PFSK-1 (cell line): ENCODE measurements around the gene FKBP14.

Source experiments
- SIN3A ChIP-seq: IDR thresholded peaks from 2 replicates; pipeline ENCODE4 v1.6.1; 2012; ENCODE audit warnings: mild to moderate bottlenecking, low read length, moderate library complexity, borderline replicate concordance; ENCODE audit not compliant: insufficient read depth
- TAF1 ChIP-seq: IDR thresholded peaks from 2 replicates; pipeline ENCODE4 v1.6.1; 2012; ENCODE audit warnings: low read length, control low read depth, borderline replicate concordance; ENCODE audit not compliant: insufficient read depth

DNA sequence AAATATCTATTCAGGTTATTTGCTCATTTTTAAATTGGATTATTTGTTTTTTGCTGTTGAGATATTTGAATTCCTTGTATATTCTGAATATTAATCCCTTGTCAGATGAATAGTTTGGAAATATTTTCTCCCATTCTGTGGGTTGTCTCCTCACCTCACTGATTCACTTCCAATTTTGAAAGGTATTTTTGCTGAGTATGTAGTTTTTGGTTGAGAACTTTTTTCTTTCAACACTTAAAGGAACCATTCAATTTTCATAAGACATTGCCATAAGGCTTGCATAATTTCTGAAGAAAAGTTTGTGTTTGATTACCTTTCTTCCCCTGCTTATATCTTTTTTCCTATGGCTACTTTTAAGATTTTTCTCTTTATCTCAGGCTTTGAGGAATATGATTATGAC is 28.0 kb downstream of the FKBP14 start:
- TF ChIP-seq SIN3A: no peak
- no peak for TF ChIP-seq TAF1
